Breast epithelium (tissue), 3 donors: ENCODE data around the gene OR14I1.

Source experiments
- POLR2A ChIP-seq: fragments of 450-650 bp; IDR thresholded peaks from one replicate; pipeline ENCODE4 v1.6.1; 2016; ENCODE audit warnings: antibody characterized with exemption, mild to moderate bottlenecking, moderate library complexity
- POLR2AphosphoS5 ChIP-seq, 3 donors: sonication (generic); formaldehyde crosslinking; IDR thresholded peaks; one replicate each; pipeline ENCODE4 v1.6.1; 2017; ENCODE audit warnings: antibody characterized with exemption in 3 of 3
- TF ChIP-seq, protein P1 (sequence below), 3 donors: fragments of 450-650 bp; IDR thresholded peaks; one replicate each; pipeline ENCODE4 v1.5.1; 2016 to 2017; ENCODE audit warnings: antibody characterized with exemption in 3 of 3, mild to moderate bottlenecking in 3 of 3, moderate library complexity in 3 of 3

GRCh38 chr1:248702714-248703113 is at the start of gene OR14I1:
- TF ChIP-seq, protein P1, sequence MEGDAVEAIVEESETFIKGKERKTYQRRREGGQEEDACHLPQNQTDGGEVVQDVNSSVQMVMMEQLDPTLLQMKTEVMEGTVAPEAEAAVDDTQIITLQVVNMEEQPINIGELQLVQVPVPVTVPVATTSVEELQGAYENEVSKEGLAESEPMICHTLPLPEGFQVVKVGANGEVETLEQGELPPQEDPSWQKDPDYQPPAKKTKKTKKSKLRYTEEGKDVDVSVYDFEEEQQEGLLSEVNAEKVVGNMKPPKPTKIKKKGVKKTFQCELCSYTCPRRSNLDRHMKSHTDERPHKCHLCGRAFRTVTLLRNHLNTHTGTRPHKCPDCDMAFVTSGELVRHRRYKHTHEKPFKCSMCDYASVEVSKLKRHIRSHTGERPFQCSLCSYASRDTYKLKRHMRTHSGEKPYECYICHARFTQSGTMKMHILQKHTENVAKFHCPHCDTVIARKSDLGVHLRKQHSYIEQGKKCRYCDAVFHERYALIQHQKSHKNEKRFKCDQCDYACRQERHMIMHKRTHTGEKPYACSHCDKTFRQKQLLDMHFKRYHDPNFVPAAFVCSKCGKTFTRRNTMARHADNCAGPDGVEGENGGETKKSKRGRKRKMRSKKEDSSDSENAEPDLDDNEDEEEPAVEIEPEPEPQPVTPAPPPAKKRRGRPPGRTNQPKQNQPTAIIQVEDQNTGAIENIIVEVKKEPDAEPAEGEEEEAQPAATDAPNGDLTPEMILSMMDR (IDR thresholded peaks at IDR 0.05) = no peak
- TF ChIP-seq POLR2A (no peak), POLR2AphosphoS5 (IDR thresholded peaks at IDR 0.05) (no peak)
